ENCODE measurements around the gene KCNE3.
A peak's percentile ranks its signal among the peaks of the same experiment; 100 is the strongest.

Gene KCNE3

GRCh38 chr11:74471668-74472429 is 4.5 kb upstream of the KCNE3 start:
- DNase-seq (ENCODE audit: low read depth), result no peak

DNA sequence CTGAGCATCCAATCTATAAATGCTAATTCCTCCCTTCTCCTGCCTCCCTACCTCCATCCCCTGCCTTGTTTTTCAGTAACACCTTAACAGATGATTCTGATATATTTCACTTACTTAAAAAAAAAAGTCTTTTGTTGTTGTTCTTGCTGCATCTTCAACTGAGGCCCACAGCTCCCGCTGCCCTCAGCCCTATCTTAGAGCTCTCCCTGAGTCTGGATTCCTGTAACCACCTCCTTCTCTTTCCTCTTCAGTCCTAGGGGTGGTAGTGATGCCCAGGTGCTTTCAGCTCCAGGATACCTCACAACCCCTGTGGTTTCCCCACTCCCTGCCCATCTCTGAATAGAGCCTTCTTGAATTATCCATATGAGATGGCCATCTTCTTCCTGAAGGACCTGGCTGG is 3.7 kb upstream of the KCNE3 start:
- no peak for DNase-seq (ENCODE audit: low read depth)

DNA sequence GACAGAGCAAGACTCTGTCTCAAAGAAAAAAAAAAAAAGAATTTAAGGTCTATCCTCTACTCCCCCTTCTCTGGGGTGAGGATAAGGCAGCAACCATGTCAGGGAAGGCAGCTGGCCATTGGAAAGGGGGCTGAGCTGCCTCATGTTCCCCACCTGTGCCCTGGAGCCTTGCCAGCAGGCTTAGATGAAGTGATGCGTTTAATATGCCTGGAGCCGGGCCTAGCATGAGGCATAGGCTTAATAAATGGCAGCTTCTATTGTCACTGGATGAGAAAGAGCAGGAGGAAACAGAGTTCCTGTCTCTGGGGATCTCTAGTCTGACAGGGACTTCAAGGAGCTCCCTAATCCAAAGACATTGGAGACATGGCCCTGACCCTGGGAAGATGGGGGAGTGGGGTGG is 3.2 kb upstream of the KCNE3 start:
- no peak for DNase-seq (ENCODE audit: low read depth)

- DNase-seq (ENCODE audit: low read depth), result no peak
Observed at GRCh38 chr11:74468936-74469335, 1.6 kb upstream of the KCNE3 start.

- no peak for DNase-seq (ENCODE audit: low read depth)
Observed at GRCh38 chr11:74468521-74468920, 1.2 kb upstream of the KCNE3 start.

GRCh38 chr11:74468058-74468457 is 709 bp upstream of the KCNE3 start:
- no peak for DNase-seq (ENCODE audit: low read depth)

DNA sequence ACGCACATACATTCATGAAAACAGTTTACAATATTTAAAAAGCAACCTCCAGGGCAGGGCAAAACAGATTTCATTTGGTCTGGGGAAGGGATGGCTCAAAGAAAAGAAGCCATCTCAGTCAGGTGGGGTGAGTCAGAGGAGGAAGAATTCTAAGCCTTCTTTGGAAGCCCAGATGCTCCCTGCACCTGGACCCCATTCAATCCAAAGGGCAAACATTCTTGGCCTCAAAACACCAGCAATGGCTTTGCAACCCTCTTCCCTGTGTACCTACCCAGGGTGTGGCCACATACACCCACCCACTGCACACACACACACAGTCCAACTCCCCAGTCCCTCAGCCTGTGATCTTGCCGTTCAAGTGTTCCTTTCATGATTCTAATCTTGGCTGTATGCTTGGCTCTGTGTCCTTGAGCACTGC is 2.0 kb downstream of the KCNE3 start:
- no peak for DNase-seq (ENCODE audit: low read depth)

- no peak for DNase-seq (ENCODE audit: low read depth)
Observed at GRCh38 chr11:74464746-74465145, 2.6 kb downstream of the KCNE3 start.

GRCh38 chr11:74463216-74463615 is 4.1 kb downstream of the KCNE3 start:
- no peak for DNase-seq (ENCODE audit: low read depth)

DNA sequence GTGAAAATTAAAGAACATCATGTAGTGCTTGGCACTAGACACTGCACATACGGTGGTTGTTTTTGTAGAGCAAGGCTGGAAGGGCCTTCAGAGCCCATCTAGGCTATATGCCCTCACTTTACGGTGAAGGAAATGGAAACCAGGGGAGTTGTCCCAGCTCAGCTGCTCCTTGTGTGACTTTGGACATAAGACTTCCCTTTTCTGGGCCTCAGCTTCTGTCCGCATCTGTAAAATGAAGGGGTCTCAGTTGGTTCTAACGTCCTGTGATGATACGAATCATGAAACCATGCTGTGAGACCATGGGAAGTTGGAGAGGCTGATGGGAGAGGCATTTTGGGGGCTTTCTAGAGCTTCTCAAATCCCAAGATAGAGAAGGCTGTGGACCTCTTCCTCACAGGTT is 4.7 kb downstream of the KCNE3 start:
- no peak for DNase-seq (ENCODE audit: low read depth)

GRCh38 chr11:74462009-74462408 is 5.3 kb downstream of the KCNE3 start:
- DNase-seq (ENCODE audit: low read depth), result no peak

DNA sequence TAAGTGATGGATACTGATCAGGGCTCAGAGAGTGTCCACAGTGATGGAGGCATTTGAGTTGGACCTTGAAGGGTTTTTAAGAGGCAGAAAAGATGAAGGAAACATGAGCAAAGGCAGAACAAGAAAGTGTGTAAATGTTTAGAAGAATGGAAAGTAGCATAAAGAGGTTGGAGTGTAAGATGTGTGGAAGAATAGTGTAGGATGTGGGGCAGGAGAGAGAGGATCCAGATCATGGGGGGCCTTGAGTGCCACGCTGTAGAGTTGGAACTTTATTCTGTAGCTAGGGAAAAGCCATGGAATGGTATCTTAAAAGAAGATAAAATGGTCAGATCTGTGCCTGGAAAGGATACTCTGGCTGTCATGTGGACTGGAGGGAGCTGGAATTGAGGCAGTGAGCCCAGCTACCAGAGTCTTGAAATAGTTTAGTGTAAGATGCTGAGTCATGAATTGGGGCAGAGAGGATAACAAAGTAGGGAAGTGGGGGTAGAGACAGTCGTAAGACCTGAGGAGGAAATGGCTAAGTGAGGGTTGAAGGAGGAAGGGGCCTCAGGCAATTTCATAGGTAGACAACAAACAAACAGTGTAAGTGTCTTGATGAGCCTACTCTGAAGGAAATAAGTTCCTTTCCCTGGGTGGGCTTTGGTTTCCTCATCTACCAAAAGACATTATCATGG is 6.7 kb downstream of the KCNE3 start:
- no peak for DNase-seq (ENCODE audit: low read depth)

- DNase-seq (ENCODE audit: low read depth), result no peak
Observed at GRCh38 chr11:74460065-74460464, 7.3 kb downstream of the KCNE3 start.

DNA sequence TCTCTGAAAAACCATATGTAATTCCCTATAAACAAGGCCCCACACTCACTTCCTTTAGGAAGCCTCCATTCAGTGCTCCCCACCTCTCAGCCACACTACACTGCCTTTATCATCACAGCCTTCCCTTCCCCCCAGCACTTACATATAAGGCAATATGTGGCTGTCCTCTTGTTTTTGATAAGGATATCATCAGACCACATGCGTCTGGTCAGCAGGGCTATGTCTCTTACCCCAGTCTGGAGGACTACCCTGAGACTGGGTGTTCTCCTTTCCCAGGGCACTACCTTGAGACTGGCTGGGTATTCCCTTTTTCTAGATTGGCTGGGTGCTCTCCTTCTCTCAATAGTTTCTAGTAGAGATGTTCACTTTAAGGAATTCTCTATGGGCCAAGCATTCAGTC is 7.8 kb downstream of the KCNE3 start:
- DNase-seq (ENCODE audit: low read depth), result no peak

DNA sequence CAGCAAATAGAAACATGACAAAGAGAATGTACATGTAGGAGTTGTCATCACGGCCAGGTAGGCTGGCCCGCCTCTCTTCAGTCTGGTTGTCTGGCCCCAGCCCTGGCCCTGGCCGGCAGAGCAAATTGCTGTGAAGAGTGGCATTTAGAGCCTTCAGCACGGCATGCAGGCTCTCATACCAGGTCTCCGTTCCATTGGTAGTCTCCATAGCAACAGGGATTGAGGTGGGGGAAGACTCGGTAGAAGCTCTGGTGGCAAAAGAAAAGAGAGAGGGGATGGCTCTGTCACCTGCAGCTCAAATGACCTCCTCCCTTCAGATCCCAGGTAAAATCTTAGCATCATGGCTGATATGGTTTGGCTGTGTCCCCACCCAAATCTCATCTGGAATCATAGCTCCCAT is 10.0 kb downstream of the KCNE3 start:
- DNase-seq (ENCODE audit: low read depth), result no peak

- DNase-seq (ENCODE audit: low read depth), result peak; percentile 15
Observed at GRCh38 chr11:74453373-74453975, 13.9 kb downstream of the KCNE3 start.

- no peak for DNase-seq (ENCODE audit: low read depth)
Observed at GRCh38 chr11:74452366-74452765, 15.0 kb downstream of the KCNE3 start.

GRCh38 chr11:74450318-74450717 is 17.0 kb downstream of the KCNE3 start:
- no peak for DNase-seq (ENCODE audit: low read depth)

DNA sequence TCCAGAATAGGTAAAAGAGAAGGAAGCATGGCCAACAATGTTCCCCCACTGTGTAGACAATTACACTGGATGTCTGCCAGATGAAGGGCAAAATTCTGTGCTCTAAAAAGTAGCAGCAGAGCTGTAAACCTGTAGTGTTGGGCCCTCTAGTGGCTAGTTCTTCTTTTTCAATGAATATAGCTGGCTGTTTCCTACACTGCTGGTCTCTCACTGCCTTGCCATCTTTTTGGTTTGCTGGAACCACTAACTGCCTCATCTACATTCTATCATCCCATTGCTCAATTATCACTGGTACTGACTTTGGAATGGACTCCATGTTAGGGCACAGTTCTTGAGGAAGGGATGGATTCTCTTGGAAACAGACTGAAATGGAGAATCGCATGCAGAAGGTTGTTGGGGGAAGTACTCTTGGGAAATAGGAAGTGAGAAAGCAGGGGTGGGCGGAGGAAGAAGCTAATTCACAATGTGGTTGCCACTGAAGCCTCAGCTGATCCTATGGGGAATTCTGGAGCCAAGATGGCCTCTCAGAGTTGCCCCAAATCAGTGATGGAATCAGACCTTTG is 17.9 kb downstream of the KCNE3 start:
- DNase-seq (ENCODE audit: low read depth), result no peak

DNA sequence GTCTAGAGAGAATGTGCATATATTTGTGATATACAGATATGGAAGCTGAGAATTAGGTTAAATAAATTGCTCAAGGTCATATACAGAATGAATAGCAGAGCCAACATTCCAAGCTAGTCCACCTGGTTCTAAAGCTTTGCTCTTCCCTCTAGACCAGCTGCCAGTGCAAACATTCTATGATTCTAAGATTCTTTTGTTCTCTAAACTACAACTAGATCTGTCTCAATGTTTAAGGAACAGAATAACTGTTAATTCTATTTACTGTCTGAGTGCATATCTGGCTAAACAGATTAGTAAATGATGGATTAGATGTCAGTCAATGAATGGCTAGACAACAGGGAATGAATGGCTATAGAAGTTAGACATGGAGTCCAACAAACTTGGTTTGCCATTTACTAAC is 19.6 kb downstream of the KCNE3 start:
- DNase-seq (ENCODE audit: low read depth), result no peak

DNA sequence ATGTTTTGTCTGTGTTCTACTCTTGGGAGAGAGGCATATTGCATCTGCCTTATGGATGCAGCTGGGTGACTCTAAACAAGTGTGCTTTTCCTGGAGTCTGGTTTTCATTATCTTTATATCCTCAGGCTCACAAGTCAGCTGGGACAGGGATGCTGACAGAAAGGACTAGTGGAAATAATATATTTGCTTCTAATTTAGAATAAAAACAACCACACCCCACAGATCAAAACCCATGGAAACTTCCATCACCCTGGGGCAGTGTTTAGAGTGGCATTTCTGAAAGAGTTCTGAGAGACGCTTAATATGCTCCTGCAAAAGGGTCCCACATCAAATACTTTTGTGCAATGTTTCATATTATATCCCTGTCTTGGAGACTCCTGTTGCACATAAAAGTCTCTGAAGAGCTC is 20.8 kb downstream of the KCNE3 start:
- no peak for DNase-seq (ENCODE audit: low read depth)

DNA sequence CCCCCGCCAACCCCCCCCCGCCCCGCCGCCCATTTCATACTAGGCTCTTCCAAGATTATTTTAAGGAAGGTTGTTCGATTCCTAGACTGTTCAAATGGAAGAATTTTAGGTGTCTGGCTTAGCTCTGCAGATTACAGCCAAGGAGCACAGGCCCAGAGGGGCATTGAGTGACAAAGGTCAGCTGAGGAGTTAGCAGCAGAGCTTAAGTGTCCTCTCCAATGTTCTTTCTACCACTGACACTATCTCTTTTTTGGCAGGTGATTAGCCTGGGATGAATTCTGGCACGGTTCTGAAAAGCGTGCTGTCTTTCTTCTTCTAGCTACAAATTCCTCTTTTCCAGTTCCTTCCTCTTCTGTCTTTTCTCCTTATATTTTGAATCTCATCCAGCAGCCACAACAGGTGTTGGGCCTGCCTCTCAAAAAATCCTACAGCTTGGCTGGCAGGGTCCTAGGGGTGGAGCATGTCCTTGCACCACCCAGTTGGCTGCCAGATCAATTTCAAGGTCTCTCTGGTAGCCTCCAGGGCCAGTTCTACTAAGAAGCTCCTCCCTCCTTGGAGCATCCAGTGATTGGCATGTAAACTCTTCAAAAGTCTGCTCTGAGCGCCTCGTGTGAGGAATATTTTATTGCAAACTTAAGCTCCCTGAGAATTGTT is 23.0 kb downstream of the KCNE3 start:
- DNase-seq (ENCODE audit: low read depth), result no peak

Data from T-helper 22 cell (primary cell).